Measurements from ENCODE around the gene CCND1. TPM values are rescaled to one million over a fixed set of nuclear protein-coding genes. Genes with fewer than 3 reads are reported as not detected.

The CCND1 gene
- total and polyA plus RNA-seq, 5 donors: 55.9 to 149 (median 135) TPM

- WGBS: 89% methylated on average over 6 of the region's 6 CpGs
- DNase-seq: no peak
- H3K4me1 ChIP-seq (ENCODE audit: control insufficient read depth, insufficient read depth, low read length): no peaks in the 10 kb centered on the region
- no peaks in the 10 kb centered on the region for H3K27me3 ChIP-seq (ENCODE audit: control insufficient read depth, insufficient read depth)
- no peak overlapping the region for H3K4me3 ChIP-seq (ENCODE audit: low read length)
- H3K9me3 ChIP-seq (ENCODE audit: control insufficient read depth, low read length): no peaks in the 10 kb centered on the region
- ATAC-seq: no peak
- intact Hi-C loops (cut with DNase I): loop anchor here in 3 of 4 donors (10.0 kb wide), 3 partner anchors 140 to 340 kb away; partner anchors contain the start of gene MYEOV (in 1 of the 3)
- no peak overlapping the region for H3K27ac ChIP-seq (ENCODE audit: low read length)
Observed at GRCh38 chr11:69635195-69635594, 5.8 kb upstream of the CCND1 start.

GRCh38 chr11:69635804-69636511 lies 5.0 kb upstream of the CCND1 start:
- DNase-seq (peak in 1 of 3 donors; percentile 55), ATAC-seq (no peak)
- Histone ChIP-seq H3K4me3 (ENCODE audit: low read length) (peak overlapping the region; percentile 13), H3K9me3 (ENCODE audit: control insufficient read depth, low read length) (no peaks in the 10 kb centered on the region), H3K4me1 (ENCODE audit: control insufficient read depth, insufficient read depth, low read length) (no peaks in the 10 kb centered on the region), H3K27me3 (ENCODE audit: control insufficient read depth, insufficient read depth) (no peaks in the 10 kb centered on the region), H3K27ac (ENCODE audit: low read length) (no peak overlapping the region)
- WGBS: 17% methylated on average over 17 of the region's 17 CpGs
- intact Hi-C loops (cut with DNase I): loop anchor here in 3 of 4 donors (10.0 kb wide), 3 partner anchors 141 to 341 kb away; partner anchors contain the start of gene MYEOV (in 1 of the 3)

- no peak overlapping the region for H3K27ac ChIP-seq (ENCODE audit: low read length)
- no peaks in the 10 kb centered on the region for H3K27me3 ChIP-seq (ENCODE audit: control insufficient read depth, insufficient read depth)
- peak overlapping the region; percentile 13 for H3K4me3 ChIP-seq (ENCODE audit: low read length)
- WGBS: 3% methylated on average over 63 of the region's 63 CpGs
- DNase-seq: peak; percentile 80 to 90 (median 89)
- H3K9me3 ChIP-seq (ENCODE audit: control insufficient read depth, low read length): no peaks in the 10 kb centered on the region
- ATAC-seq: peak; percentile 55 to 64
- intact Hi-C loops (cut with DNase I): loop anchor here in 3 of 4 donors (10.0 kb wide), 3 partner anchors 142 to 342 kb away; partner anchors contain the start of gene MYEOV (in 1 of the 3)
- no peaks in the 10 kb centered on the region for H3K4me1 ChIP-seq (ENCODE audit: control insufficient read depth, insufficient read depth, low read length)
Observed at GRCh38 chr11:69636512-69637197, 4.3 kb upstream of the CCND1 start.

GRCh38 chr11:69637198-69637940 lies 3.6 kb upstream of the CCND1 start:
- H3K4me1 ChIP-seq (ENCODE audit: control insufficient read depth, insufficient read depth, low read length): no peaks in the 10 kb centered on the region
- no peaks in the 10 kb centered on the region for H3K9me3 ChIP-seq (ENCODE audit: control insufficient read depth, low read length)
- no peaks in the 10 kb centered on the region for H3K27me3 ChIP-seq (ENCODE audit: control insufficient read depth, insufficient read depth)
- WGBS: 21% methylated on average over 67 of the region's 67 CpGs
- DNase-seq: no peak
- intact Hi-C loops (cut with DNase I): loop anchor here in 3 of 4 donors (10.0 kb wide), 3 partner anchors 143 to 343 kb away; partner anchors contain the start of gene MYEOV (in 1 of the 3)
- ATAC-seq: peak in 1 of 2 donors; percentile 1
- peak overlapping the region; percentile 13 for H3K4me3 ChIP-seq (ENCODE audit: low read length)
- no peak overlapping the region for H3K27ac ChIP-seq (ENCODE audit: low read length)

GRCh38 chr11:69637941-69638871 lies 2.8 kb upstream of the CCND1 start:
- intact Hi-C loops (cut with DNase I): loop anchor here in 3 of 4 donors (10.0 kb wide), 3 partner anchors 143 to 343 kb away; partner anchors contain the start of gene MYEOV (in 1 of the 3)
- Histone ChIP-seq H3K4me1 (ENCODE audit: control insufficient read depth, insufficient read depth, low read length) (no peaks in the 10 kb centered on the region), H3K9me3 (ENCODE audit: control insufficient read depth, low read length) (no peaks in the 10 kb centered on the region), H3K27me3 (ENCODE audit: control insufficient read depth, insufficient read depth) (no peaks in the 10 kb centered on the region), H3K27ac (ENCODE audit: low read length) (peak overlapping the region; percentile 19), H3K4me3 (ENCODE audit: low read length) (peak overlapping the region; percentile 36)
- peak; percentile 54 to 82 (median 82) for DNase-seq
- ATAC-seq: peak in 1 of 2 donors; percentile 8
- 3% methylated on average over 78 of the region's 78 CpGs for WGBS

- ATAC-seq: peak; percentile 66 to 75
Observed at GRCh38 chr11:69638941-69639681, 1.8 kb upstream of the CCND1 start.

GRCh38 chr11:69639831-69640230 lies 1.1 kb upstream of the CCND1 start:
- 29% methylated on average over 9 of the region's 9 CpGs for WGBS
- no peaks in the 10 kb centered on the region for H3K4me1 ChIP-seq (ENCODE audit: control insufficient read depth, insufficient read depth, low read length)
- H3K9me3 ChIP-seq (ENCODE audit: control insufficient read depth, low read length): no peaks in the 10 kb centered on the region
- DNase-seq (no peak), ATAC-seq (no peak)
- H3K27ac ChIP-seq (ENCODE audit: low read length): no peak overlapping the region
- H3K4me3 ChIP-seq (ENCODE audit: low read length): no peak overlapping the region
- intact Hi-C loops (cut with DNase I): loop anchor here (2.0 to 10.0 kb wide), 9 partner anchors 145 to 1175 kb away; partner anchors contain the start of genes MYEOV (in 2 of the 4) and PPP6R3 (in 1 of the 4)
- no peaks in the 10 kb centered on the region for H3K27me3 ChIP-seq (ENCODE audit: control insufficient read depth, insufficient read depth)

More at GRCh38 chr11:69638941-69639681, 1.8 kb upstream of the CCND1 start:
- intact Hi-C loops (cut with DNase I): loop anchor here in 3 of 4 donors (10.0 kb wide), 3 partner anchors 144 to 344 kb away; partner anchors contain the start of gene MYEOV (in 1 of the 3)
- no peaks in the 10 kb centered on the region for H3K4me1 ChIP-seq (ENCODE audit: control insufficient read depth, insufficient read depth, low read length)
- no peaks in the 10 kb centered on the region for H3K27me3 ChIP-seq (ENCODE audit: control insufficient read depth, insufficient read depth)
- H3K9me3 ChIP-seq (ENCODE audit: control insufficient read depth, low read length): no peaks in the 10 kb centered on the region
- DNase-seq: peak; percentile 93 to 96 (median 95)
- peak overlapping the region; percentile 36 for H3K4me3 ChIP-seq (ENCODE audit: low read length)
- peak overlapping the region; percentile 62 for H3K27ac ChIP-seq (ENCODE audit: low read length)
- WGBS: 1% methylated on average over 64 of the region's 64 CpGs

GRCh38 chr11:69640260-69640994 lies 529 bp upstream of the CCND1 start:
- WGBS: 4% methylated on average over 43 of the region's 43 CpGs
- H3K27me3 ChIP-seq (ENCODE audit: control insufficient read depth, insufficient read depth): no peaks in the 10 kb centered on the region

More at GRCh38 chr11:69640260-69640994, 529 bp upstream of the CCND1 start:
- DNase-seq (peak in 2 of 3 donors; percentile 78 to 82), ATAC-seq (no peak)
- no peaks in the 10 kb centered on the region for H3K4me1 ChIP-seq (ENCODE audit: control insufficient read depth, insufficient read depth, low read length)
- H3K4me3 ChIP-seq (ENCODE audit: low read length): peak overlapping the region; percentile 92
- intact Hi-C loops (cut with DNase I): loop anchor here (2.0 to 10.0 kb wide), 6 partner anchors 343 to 1176 kb away; partner anchors contain the start of genes MYEOV (in 1 of the 4) and PPP6R3 (in 1 of the 4)
- H3K27ac ChIP-seq (ENCODE audit: low read length): no peak overlapping the region
- no peaks in the 10 kb centered on the region for H3K9me3 ChIP-seq (ENCODE audit: control insufficient read depth, low read length)
